Activated naive CD4-positive, alpha-beta T cell treated with anti-CD3 and anti-CD28 coated beads, Interleukin-2, amount 50 U/mL, for 24 hours (primary cell): ENCODE measurements around the gene SPTBN5.
A peak's percentile ranks its signal among the peaks of the same experiment; 100 is the strongest.

Experiments
- H3K27ac Mint-ChIP-seq: one replicate; pipeline ENCODE4 v1.8.0; 2021; ENCODE audit warnings: mild to moderate bottlenecking, mixed read lengths
- H3K27me3 Mint-ChIP-seq: one replicate; pipeline ENCODE4 v1.8.0; 2021; ENCODE audit warnings: mixed read lengths
- H3K36me3 Mint-ChIP-seq: one replicate; pipeline ENCODE4 v1.8.0; 2021; ENCODE audit warnings: mixed read lengths
- H3K4me1 Mint-ChIP-seq: one replicate; pipeline ENCODE4 v1.8.0; 2021; ENCODE audit warnings: mixed read lengths
- H3K4me3 Mint-ChIP-seq: one replicate; pipeline ENCODE4 v1.8.0; 2021; ENCODE audit warnings: mild to moderate bottlenecking, mixed read lengths
- H3K9me3 Mint-ChIP-seq: one replicate; pipeline ENCODE4 v1.8.0; 2021; ENCODE audit warnings: mixed read lengths

Gene SPTBN5

GRCh38 chr15:41893422-41894250, at the start of gene SPTBN5:
Gene SPTBN5, minus strand, starts transcription at chr15:41894053. Its CDS starts 556 bp downstream, at chr15:41893497.
- Mint-ChIP-seq H3K36me3 (no peaks in the 10 kb centered on the region), H3K9me3 (no peaks in the 10 kb centered on the region), H3K27me3 (no peaks in the 10 kb centered on the region), H3K4me1 (peaks cover 48% of the 10 kb centered on the region), H3K4me3 (peak within 1 kb of the TSS; percentile 36), H3K27ac (peak within 1 kb of the TSS; percentile 72)

- H3K27me3 Mint-ChIP-seq: no peaks in the 10 kb centered on the region
- H3K36me3 Mint-ChIP-seq: peaks cover 11% of the 10 kb centered on the region
- peaks cover 28% of the 10 kb centered on the region for H3K4me1 Mint-ChIP-seq
- no peak overlapping the region for H3K4me3 Mint-ChIP-seq
- no peaks in the 10 kb centered on the region for H3K9me3 Mint-ChIP-seq
- no peak overlapping the region for H3K27ac Mint-ChIP-seq
Measured at GRCh38 chr15:41942886-41943285, 49.0 kb upstream of the SPTBN5 start.

- Mint-ChIP-seq H3K36me3 (peaks cover 15% of the 10 kb centered on the region), H3K4me1 (peaks cover 39% of the 10 kb centered on the region), H3K4me3 (no peak overlapping the region), H3K27me3 (no peaks in the 10 kb centered on the region), H3K9me3 (no peaks in the 10 kb centered on the region), H3K27ac (peak overlapping the region; percentile 62)
Measured at GRCh38 chr15:41941644-41942415, 48.0 kb upstream of the SPTBN5 start.

GRCh38 chr15:41940441-41940857, 46.6 kb upstream of the SPTBN5 start:
- peaks cover 15% of the 10 kb centered on the region for H3K36me3 Mint-ChIP-seq
- no peaks in the 10 kb centered on the region for H3K9me3 Mint-ChIP-seq
- H3K27ac Mint-ChIP-seq: peak overlapping the region; percentile 66
- peak overlapping the region; percentile 42 for H3K4me3 Mint-ChIP-seq
- peaks cover 53% of the 10 kb centered on the region for H3K4me1 Mint-ChIP-seq
- H3K27me3 Mint-ChIP-seq: no peaks in the 10 kb centered on the region

GRCh38 chr15:41939986-41940385, 46.1 kb upstream of the SPTBN5 start:
- H3K27ac Mint-ChIP-seq: peak overlapping the region; percentile 66
- peaks cover 57% of the 10 kb centered on the region for H3K4me1 Mint-ChIP-seq
- H3K4me3 Mint-ChIP-seq: peak overlapping the region; percentile 42
- no peaks in the 10 kb centered on the region for H3K27me3 Mint-ChIP-seq
- H3K9me3 Mint-ChIP-seq: no peaks in the 10 kb centered on the region
- H3K36me3 Mint-ChIP-seq: peaks cover 15% of the 10 kb centered on the region

- Mint-ChIP-seq H3K9me3 (no peaks in the 10 kb centered on the region), H3K4me1 (peaks cover 75% of the 10 kb centered on the region), H3K27ac (peak overlapping the region; percentile 100), H3K36me3 (peaks cover 14% of the 10 kb centered on the region), H3K4me3 (peak overlapping the region; percentile 81), H3K27me3 (no peaks in the 10 kb centered on the region)
Measured at GRCh38 chr15:41937568-41937923, 43.7 kb upstream of the SPTBN5 start.

GRCh38 chr15:41936649-41937567, 43.1 kb upstream of the SPTBN5 start:
- Mint-ChIP-seq H3K9me3 (no peaks in the 10 kb centered on the region), H3K4me1 (peaks cover 73% of the 10 kb centered on the region), H3K36me3 (peaks cover 12% of the 10 kb centered on the region), H3K27me3 (no peaks in the 10 kb centered on the region), H3K27ac (peak overlapping the region; percentile 100), H3K4me3 (peak overlapping the region; percentile 81)

- Mint-ChIP-seq H3K36me3 (peaks cover 12% of the 10 kb centered on the region), H3K4me1 (peaks cover 72% of the 10 kb centered on the region), H3K27me3 (no peaks in the 10 kb centered on the region), H3K9me3 (no peaks in the 10 kb centered on the region), H3K27ac (peak overlapping the region; percentile 100), H3K4me3 (peak overlapping the region; percentile 81)
Measured at GRCh38 chr15:41936155-41936554, 42.3 kb upstream of the SPTBN5 start.

GRCh38 chr15:41935566-41936020, 41.7 kb upstream of the SPTBN5 start:
- Mint-ChIP-seq H3K4me3 (peak overlapping the region; percentile 81), H3K9me3 (no peaks in the 10 kb centered on the region), H3K4me1 (peaks cover 67% of the 10 kb centered on the region), H3K27ac (peak overlapping the region; percentile 100), H3K36me3 (peaks cover 10% of the 10 kb centered on the region), H3K27me3 (no peaks in the 10 kb centered on the region)

GRCh38 chr15:41934843-41935242, 41.0 kb upstream of the SPTBN5 start:
- Mint-ChIP-seq H3K4me1 (peaks cover 61% of the 10 kb centered on the region), H3K9me3 (no peaks in the 10 kb centered on the region), H3K36me3 (peaks cover 6% of the 10 kb centered on the region), H3K27me3 (no peaks in the 10 kb centered on the region), H3K4me3 (peak overlapping the region; percentile 81), H3K27ac (peak overlapping the region; percentile 100)

GRCh38 chr15:41933771-41934170, 39.9 kb upstream of the SPTBN5 start:
- no peak overlapping the region for H3K4me3 Mint-ChIP-seq
- H3K27me3 Mint-ChIP-seq: no peaks in the 10 kb centered on the region
- H3K36me3 Mint-ChIP-seq: peaks cover 7% of the 10 kb centered on the region
- H3K27ac Mint-ChIP-seq: peak overlapping the region; percentile 100
- H3K9me3 Mint-ChIP-seq: no peaks in the 10 kb centered on the region
- H3K4me1 Mint-ChIP-seq: peaks cover 68% of the 10 kb centered on the region

GRCh38 chr15:41933326-41933725, 39.5 kb upstream of the SPTBN5 start:
- peaks cover 7% of the 10 kb centered on the region for H3K36me3 Mint-ChIP-seq
- H3K9me3 Mint-ChIP-seq: no peaks in the 10 kb centered on the region
- no peaks in the 10 kb centered on the region for H3K27me3 Mint-ChIP-seq
- no peak overlapping the region for H3K4me3 Mint-ChIP-seq
- peak overlapping the region; percentile 82 for H3K27ac Mint-ChIP-seq
- peaks cover 65% of the 10 kb centered on the region for H3K4me1 Mint-ChIP-seq

- Mint-ChIP-seq H3K27me3 (no peaks in the 10 kb centered on the region), H3K4me3 (no peak overlapping the region), H3K4me1 (peaks cover 58% of the 10 kb centered on the region), H3K27ac (peak overlapping the region; percentile 82), H3K9me3 (no peaks in the 10 kb centered on the region), H3K36me3 (peaks cover 7% of the 10 kb centered on the region)
Measured at GRCh38 chr15:41932511-41933289, 38.8 kb upstream of the SPTBN5 start.

- H3K27me3 Mint-ChIP-seq: no peaks in the 10 kb centered on the region
- H3K9me3 Mint-ChIP-seq: no peaks in the 10 kb centered on the region
- no peak overlapping the region for H3K4me3 Mint-ChIP-seq
- H3K36me3 Mint-ChIP-seq: peaks cover 4% of the 10 kb centered on the region
- no peak overlapping the region for H3K27ac Mint-ChIP-seq
- H3K4me1 Mint-ChIP-seq: peaks cover 57% of the 10 kb centered on the region
Measured at GRCh38 chr15:41932101-41932500, 38.2 kb upstream of the SPTBN5 start.
